ENCODE measurements around the gene BHLHA9. TPM values are rescaled to one million over a fixed set of nuclear protein-coding genes. Genes with fewer than 3 reads are reported as not detected.

BHLHA9 gene
- total RNA-seq, 1 experiment from 2014 or later, result not detected

GRCh38 chr17:1244606-1245012, 25.6 kb upstream of the BHLHA9 start:
- Mint-ChIP-seq H3K27me3 (ENCODE audit: low read depth) (peaks cover 14% of the 10 kb centered on the region; the same call in 1 of the 2 replicates), H3K27ac (no peak overlapping the region), H3K9me3 (peaks cover 4% of the 10 kb centered on the region), H3K4me3 (no peak overlapping the region), H3K4me1 (no peaks in the 10 kb centered on the region), H3K36me3 (peaks cover 4% of the 10 kb centered on the region)
- ChIA-PET POLR2A (no interaction called here), CTCF (interaction anchor here (0.6 kb wide), 1 partner anchor 194 kb away, joined by 5 read pairs; no protein-coding TSS in a partner anchor)
- DNase-seq (ENCODE audit: low spot score) (no peak), ATAC-seq (no peak)
- no peak for TF ChIP-seq KAT7 (CRISPR knock-in tag; IDR thresholded peaks at IDR 0.05; ENCODE audit: borderline replicate concordance)
- TF ChIP-seq PRDM15 (CRISPR knock-in tag; IDR thresholded peaks at IDR 0.05), result no peak
- TF ChIP-seq ATF1 (CRISPR knock-in tag; IDR thresholded peaks at IDR 0.05), result no peak
- TF ChIP-seq ZNF671 (CRISPR knock-in tag; IDR thresholded peaks at IDR 0.05), result no peak
- no peak for TF ChIP-seq FOXP1 (CRISPR knock-in tag; IDR thresholded peaks at IDR 0.05; ENCODE audit: borderline replicate concordance)
- TF ChIP-seq HMGXB4 (CRISPR knock-in tag; IDR thresholded peaks at IDR 0.05), result no peak
- no peak for TF ChIP-seq MAX (CRISPR knock-in tag; IDR thresholded peaks at IDR 0.05)
- TF ChIP-seq JUN (CRISPR knock-in tag; IDR thresholded peaks at IDR 0.05), result no peak
- TF ChIP-seq SMAD4 (CRISPR knock-in tag; IDR thresholded peaks at IDR 0.05), result no peak
- TF ChIP-seq E2F4 (CRISPR knock-in tag; IDR thresholded peaks at IDR 0.05; ENCODE audit: borderline replicate concordance, low read depth), result no peak
- TF ChIP-seq ZNF423 (CRISPR knock-in tag; IDR thresholded peaks at IDR 0.05), result no peak
- TF ChIP-seq SP1 (CRISPR knock-in tag; conservative IDR thresholded peaks at IDR 0.05), result no peak

- POLR2A ChIA-PET, result no interaction called here
- no peak overlapping the region for H3K4me3 Mint-ChIP-seq
- no peak overlapping the region for H3K27ac Mint-ChIP-seq
- DNase-seq (ENCODE audit: low spot score) (no peak), ATAC-seq (no peak)
- CTCF ChIA-PET, result no interaction called here
- H3K9me3 Mint-ChIP-seq, result peaks cover 4% of the 10 kb centered on the region
- peaks cover 7% of the 10 kb centered on the region for H3K27me3 Mint-ChIP-seq (ENCODE audit: low read depth)
- peaks cover 11% of the 10 kb centered on the region for H3K4me1 Mint-ChIP-seq
- TF ChIP-seq MXD4 (CRISPR knock-in tag; IDR thresholded peaks at IDR 0.05; ENCODE audit: borderline replicate concordance) (no peak), ZBTB43 (CRISPR knock-in tag; IDR thresholded peaks at IDR 0.05) (no peak)
- H3K36me3 Mint-ChIP-seq, result peaks cover 4% of the 10 kb centered on the region
Measured at GRCh38 chr17:1251866-1252608, 18.2 kb upstream of the BHLHA9 start.

All from WTC11 (cell line).